Hepatocyte (in vitro differentiated cells): ENCODE results near the gene ARSB. TPM values are rescaled to one million over a fixed set of nuclear protein-coding genes. Genes with fewer than 3 reads are reported as not detected.

Experiments used
- DNase-seq: peaks from one replicate; pipeline ENCODE4 v3.0.0-alpha.2; 2016; ENCODE audit warnings: low spot score
- H2AFZ ChIP-seq: fragments of 200-600 bp; sonication (generic); 2 replicates; pipeline ENCODE4 v1.6.0; 2016; ENCODE audit warnings: antibody characterized with exemption, mild to moderate bottlenecking
- H3K27ac ChIP-seq: fragments of 200-600 bp; sonication (generic); 2 replicates; pipeline ENCODE4 v1.5.1; 2016; ENCODE audit warnings: mild to moderate bottlenecking
- H3K27me3 ChIP-seq: fragments of 200-600 bp; sonication (generic); 2 replicates; pipeline ENCODE4 v1.6.1; 2016
- H3K36me3 ChIP-seq: fragments of 200-600 bp; sonication (generic); replicated peaks from 2 replicates; pipeline ENCODE4 v1.5.1; 2016; ENCODE audit warnings: low read depth; ENCODE audit not compliant: insufficient read depth
- H3K4me1 ChIP-seq: fragments of 200-600 bp; sonication (generic); 2 replicates; pipeline ENCODE4 v1.5.1; 2016; ENCODE audit warnings: mild to moderate bottlenecking, moderate library complexity; ENCODE audit not compliant: insufficient read depth
- H3K4me2 ChIP-seq: fragments of 200-600 bp; sonication (generic); 2 replicates; pipeline ENCODE4 v1.6.0; 2016
- H3K4me3 ChIP-seq: fragments of 200-600 bp; sonication (generic); 2 replicates; pipeline ENCODE4 v1.5.1; 2016; ENCODE audit warnings: mild to moderate bottlenecking
- H3K79me2 ChIP-seq: fragments of 200-600 bp; sonication (generic); 2 replicates; pipeline ENCODE4 v1.6.0; 2017; ENCODE audit warnings: mild to moderate bottlenecking
- H3K9me2 ChIP-seq: fragments of 200-600 bp; sonication (generic); replicated peaks from 2 replicates; pipeline ENCODE4 v1.6.0; 2017; ENCODE audit warnings: mild to moderate bottlenecking; ENCODE audit not compliant: insufficient read depth
- H3K9me3 ChIP-seq: fragments of 200-600 bp; sonication (generic); 2 replicates; pipeline ENCODE4 v1.5.1; 2016; ENCODE audit warnings: low read depth, mild to moderate bottlenecking
- H4K20me1 ChIP-seq: fragments of 200-600 bp; sonication (generic); 2 replicates; pipeline ENCODE4 v1.6.0; 2016; ENCODE audit warnings: mild to moderate bottlenecking; ENCODE audit not compliant: insufficient read depth, poor library complexity, severe bottlenecking
- EZH2 ChIP-seq: fragments of 200-600 bp; sonication (generic); IDR thresholded peaks from 2 replicates; pipeline ENCODE4 v1.6.1; 2016; ENCODE audit warnings: antibody characterized with exemption, mild to moderate bottlenecking, borderline replicate concordance
- EZH2phosphoT487 ChIP-seq: fragments of 200-600 bp; sonication (generic); IDR thresholded peaks from one replicate; pipeline ENCODE4 v1.6.1; 2018; ENCODE audit warnings: antibody characterized with exemption, mild to moderate bottlenecking, low read depth, moderate library complexity; ENCODE audit not compliant: unreplicated experiment, severe bottlenecking
- WGBS: methylation state at CpG from one replicate; pipeline ENCODE4 v1.1.6; 2016; ENCODE audit warnings: low lambda C conversion rate; ENCODE audit errors: missing lambda C conversion rate; 5-methylcytosine and 5-hydroxymethylcytosine counted together
- polyA plus RNA-seq: library from polyadenylated mRNA; unstranded; fragments of >200 nt; fragmentation: Nextera tagmentation; extraction: Ambion mirVana; gene quantifications from 2 replicates; pipeline ENCODE4 v1.2.1, GENCODE V29; 2016
- total RNA-seq: library from RNA; depleted of rRNA; stranded (reverse); fragments of >200 nt; gene quantifications from 2 replicates; pipeline ENCODE4 v1.2.3, GENCODE V29; 2014
- TF ChIP-seq, protein P1 (sequence below): fragments of 200-600 bp; sonication (generic); IDR thresholded peaks from 2 replicates; pipeline ENCODE4 v1.5.1; 2016; ENCODE audit warnings: antibody characterized with exemption, mild to moderate bottlenecking; ENCODE audit not compliant: poor library complexity

ARSB gene
- total and polyA plus RNA-seq, 2 experiments from 2014 or later, result 13.5 to 19.8 TPM

DNA sequence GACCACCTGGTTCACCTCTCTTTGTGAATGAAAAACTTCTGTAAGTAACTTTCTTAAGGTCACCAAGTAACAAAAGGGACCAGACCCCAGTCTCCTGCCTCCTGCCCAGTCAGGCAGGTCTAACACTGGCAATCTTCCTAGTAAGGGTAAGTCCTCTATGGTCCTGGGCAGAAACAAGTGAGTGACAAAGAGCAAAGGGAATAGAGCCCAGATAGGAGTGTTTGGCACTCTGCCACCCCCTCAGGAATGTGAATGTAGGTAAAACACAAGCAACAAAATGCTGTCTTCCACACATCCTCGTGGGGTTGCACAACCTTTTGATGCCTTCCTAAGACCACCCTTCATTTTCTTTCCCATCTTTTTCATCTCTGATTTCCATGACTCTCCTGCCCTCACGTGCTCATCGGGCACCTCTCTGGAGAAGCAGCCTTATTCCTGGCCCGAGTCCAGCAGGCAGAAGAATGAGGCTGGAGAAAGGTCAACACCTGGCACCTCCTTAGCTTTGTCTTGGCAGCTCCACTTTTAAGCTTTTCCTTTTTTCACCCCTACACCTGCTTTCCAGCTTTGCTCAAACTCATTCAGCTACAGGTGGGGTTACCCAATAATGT lies 246.3 kb downstream of the ARSB start:
- H3K9me3 ChIP-seq, result no peaks in the 10 kb centered on the region
- 85% methylated on average over 4 of the region's 4 CpGs for WGBS
- H2AFZ ChIP-seq, result no peak overlapping the region
- no peak for DNase-seq
- TF ChIP-seq EZH2 (no peak), EZH2phosphoT487 (no peak)
- TF ChIP-seq, protein P1, sequence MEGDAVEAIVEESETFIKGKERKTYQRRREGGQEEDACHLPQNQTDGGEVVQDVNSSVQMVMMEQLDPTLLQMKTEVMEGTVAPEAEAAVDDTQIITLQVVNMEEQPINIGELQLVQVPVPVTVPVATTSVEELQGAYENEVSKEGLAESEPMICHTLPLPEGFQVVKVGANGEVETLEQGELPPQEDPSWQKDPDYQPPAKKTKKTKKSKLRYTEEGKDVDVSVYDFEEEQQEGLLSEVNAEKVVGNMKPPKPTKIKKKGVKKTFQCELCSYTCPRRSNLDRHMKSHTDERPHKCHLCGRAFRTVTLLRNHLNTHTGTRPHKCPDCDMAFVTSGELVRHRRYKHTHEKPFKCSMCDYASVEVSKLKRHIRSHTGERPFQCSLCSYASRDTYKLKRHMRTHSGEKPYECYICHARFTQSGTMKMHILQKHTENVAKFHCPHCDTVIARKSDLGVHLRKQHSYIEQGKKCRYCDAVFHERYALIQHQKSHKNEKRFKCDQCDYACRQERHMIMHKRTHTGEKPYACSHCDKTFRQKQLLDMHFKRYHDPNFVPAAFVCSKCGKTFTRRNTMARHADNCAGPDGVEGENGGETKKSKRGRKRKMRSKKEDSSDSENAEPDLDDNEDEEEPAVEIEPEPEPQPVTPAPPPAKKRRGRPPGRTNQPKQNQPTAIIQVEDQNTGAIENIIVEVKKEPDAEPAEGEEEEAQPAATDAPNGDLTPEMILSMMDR, result no peak
- H3K27ac ChIP-seq, result no peak overlapping the region
- no peaks in the 10 kb centered on the region for H3K4me1 ChIP-seq
- no peaks in the 10 kb centered on the region for H3K79me2 ChIP-seq
- no peak overlapping the region for H3K4me2 ChIP-seq
- no peaks in the 10 kb centered on the region for H3K27me3 ChIP-seq
- no peak overlapping the region for H3K4me3 ChIP-seq
- no peaks in the 10 kb centered on the region for H4K20me1 ChIP-seq
- no peaks in the 10 kb centered on the region for H3K36me3 ChIP-seq
- H3K9me2 ChIP-seq, result no peaks in the 10 kb centered on the region

DNA sequence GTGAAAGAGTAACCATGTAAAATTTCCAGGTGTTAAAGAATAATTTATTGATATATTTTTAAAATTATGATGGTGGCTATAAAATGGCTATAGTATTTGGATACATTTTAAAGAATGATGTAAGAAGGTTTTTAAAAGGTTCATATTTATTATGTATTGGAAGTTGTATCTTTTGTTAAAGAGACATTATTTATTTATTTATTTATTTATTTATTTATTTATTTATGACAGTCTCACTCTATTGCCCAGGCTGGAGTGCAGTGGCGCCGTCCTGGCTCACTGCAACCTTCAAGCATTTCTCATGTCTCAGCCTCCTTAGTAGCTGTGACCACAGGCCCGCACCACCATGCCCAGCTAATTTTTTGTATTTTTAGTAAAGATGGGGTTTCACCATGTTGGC lies 247.0 kb downstream of the ARSB start:
- no peaks in the 10 kb centered on the region for H4K20me1 ChIP-seq
- 95% methylated on average over 3 of the region's 3 CpGs for WGBS
- H3K9me2 ChIP-seq, result no peaks in the 10 kb centered on the region
- H2AFZ ChIP-seq, result no peak overlapping the region
- H3K9me3 ChIP-seq, result no peaks in the 10 kb centered on the region
- H3K27ac ChIP-seq, result no peak overlapping the region
- H3K4me1 ChIP-seq, result no peaks in the 10 kb centered on the region
- no peak overlapping the region for H3K4me2 ChIP-seq
- H3K36me3 ChIP-seq, result no peaks in the 10 kb centered on the region
- TF ChIP-seq EZH2phosphoT487 (no peak), EZH2 (no peak)
- TF ChIP-seq, protein P1, result no peak
- no peak for DNase-seq
- no peaks in the 10 kb centered on the region for H3K27me3 ChIP-seq
- no peaks in the 10 kb centered on the region for H3K79me2 ChIP-seq
- no peak overlapping the region for H3K4me3 ChIP-seq

DNA sequence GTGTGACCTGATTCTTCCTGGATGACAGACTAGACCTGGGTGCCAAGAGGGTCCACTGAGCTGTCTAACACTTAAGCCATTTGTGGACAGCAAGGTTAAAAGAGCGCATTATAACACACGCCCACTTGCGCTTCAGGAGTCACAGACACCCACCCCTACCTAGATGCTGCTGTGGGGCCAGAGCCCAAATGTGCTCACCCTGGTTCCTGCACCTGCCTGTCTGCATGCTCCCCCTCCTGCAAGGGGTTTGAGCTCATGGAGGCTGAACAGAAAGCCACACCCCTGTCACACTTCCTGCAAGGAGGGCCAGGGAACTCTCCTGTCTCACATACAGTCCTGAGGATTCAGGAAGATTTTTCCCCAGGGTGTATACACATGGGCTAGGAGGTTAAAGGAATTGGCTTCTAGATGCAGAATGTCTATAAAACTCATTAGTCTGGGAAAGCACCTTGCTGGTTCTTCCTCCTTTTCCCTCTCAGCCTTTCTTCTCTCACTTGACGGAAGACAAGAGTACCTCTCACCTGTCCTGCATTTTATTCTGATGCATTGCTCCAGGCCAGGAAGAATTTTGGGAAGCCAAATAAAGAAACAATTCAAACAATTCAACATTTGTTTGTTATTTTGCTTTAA lies 249.2 kb downstream of the ARSB start:
- H3K9me2 ChIP-seq, result no peaks in the 10 kb centered on the region
- no peaks in the 10 kb centered on the region for H3K27me3 ChIP-seq
- DNase-seq, result no peak
- H3K9me3 ChIP-seq, result no peaks in the 10 kb centered on the region
- H2AFZ ChIP-seq, result no peak overlapping the region
- TF ChIP-seq EZH2phosphoT487 (no peak), EZH2 (no peak)
- TF ChIP-seq, protein P1, result no peak
- H3K79me2 ChIP-seq, result no peaks in the 10 kb centered on the region
- no peaks in the 10 kb centered on the region for H4K20me1 ChIP-seq
- WGBS, result 98% methylated on average over 4 of the region's 4 CpGs
- H3K36me3 ChIP-seq, result no peaks in the 10 kb centered on the region
- no peak overlapping the region for H3K4me3 ChIP-seq
- H3K4me2 ChIP-seq, result no peak overlapping the region
- H3K4me1 ChIP-seq, result no peaks in the 10 kb centered on the region
- H3K27ac ChIP-seq, result no peak overlapping the region

DNA sequence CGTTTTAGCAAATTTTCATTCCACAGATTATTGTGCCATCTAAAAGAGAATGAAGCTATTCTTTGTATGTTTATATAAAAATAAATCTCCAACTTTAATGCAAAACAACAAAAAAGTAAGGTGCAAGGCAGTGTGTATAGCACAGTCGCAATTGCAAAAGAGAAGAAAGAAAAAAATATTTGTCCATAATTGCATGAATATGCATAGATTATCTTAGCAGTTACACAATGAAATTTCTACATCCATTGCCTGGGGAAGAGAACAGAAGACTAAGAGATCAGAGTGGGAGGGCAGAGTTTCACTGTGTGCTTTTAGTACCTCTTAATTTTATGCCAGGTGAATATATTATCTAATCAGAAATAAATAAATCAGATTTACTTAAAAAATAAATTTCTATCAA lies 250.2 kb downstream of the ARSB start:
- H3K4me3 ChIP-seq, result no peak overlapping the region
- no peaks in the 10 kb centered on the region for H3K4me1 ChIP-seq
- 97% methylated on average over 2 of the region's 2 CpGs for WGBS
- H3K9me2 ChIP-seq, result no peaks in the 10 kb centered on the region
- H3K27ac ChIP-seq, result no peak overlapping the region
- TF ChIP-seq EZH2 (no peak), EZH2phosphoT487 (no peak)
- TF ChIP-seq, protein P1, result no peak
- H3K36me3 ChIP-seq, result no peaks in the 10 kb centered on the region
- H3K9me3 ChIP-seq, result no peaks in the 10 kb centered on the region
- no peaks in the 10 kb centered on the region for H3K27me3 ChIP-seq
- H4K20me1 ChIP-seq, result no peaks in the 10 kb centered on the region
- no peaks in the 10 kb centered on the region for H3K79me2 ChIP-seq
- no peak overlapping the region for H2AFZ ChIP-seq
- no peak overlapping the region for H3K4me2 ChIP-seq
- no peak for DNase-seq
